LNCaP clone FGC (cell line): ENCODE measurements around the gene PACRG.

Experiments
- DNase-seq: peaks from one replicate; pipeline ENCODE4 v3.0.0-alpha.2; 2011; ENCODE audit warnings: low read depth
- H3K4me3 ChIP-seq: 2 replicates; pipeline ENCODE4 v1.5.1; 2011; ENCODE audit warnings: mild to moderate bottlenecking, low read depth, low read length, control low read depth
- CTCF ChIP-seq: IDR thresholded peaks from 2 replicates; pipeline ENCODE4 v1.5.1; 2012; ENCODE audit warnings: mild to moderate bottlenecking; ENCODE audit not compliant: control insufficient read depth, insufficient read depth; ENCODE audit errors: extremely low read depth

Gene PACRG

GRCh38 chr6:162854228-162854627 is 126.5 kb downstream of the PACRG start:
- no peak for TF ChIP-seq CTCF
- DNase-seq: peak; percentile 55
- H3K4me3 ChIP-seq: no peak overlapping the region

- H3K4me3 ChIP-seq: no peak overlapping the region
- no peak for DNase-seq
- TF ChIP-seq CTCF: no peak
Observed at GRCh38 chr6:162854734-162855191, 127.0 kb downstream of the PACRG start.

- peak; percentile 80 for TF ChIP-seq CTCF
- H3K4me3 ChIP-seq: no peak overlapping the region
- peak; percentile 45 for DNase-seq
Observed at GRCh38 chr6:162856885-162857284, 129.1 kb downstream of the PACRG start.

- no peak for DNase-seq
Observed at GRCh38 chr6:162857326-162857725, 129.6 kb downstream of the PACRG start.

GRCh38 chr6:162862462-162862861 is 134.7 kb downstream of the PACRG start:
- no peak for TF ChIP-seq CTCF
- no peak overlapping the region for H3K4me3 ChIP-seq
- DNase-seq: peak; percentile 15

More at GRCh38 chr6:162857326-162857725, 129.6 kb downstream of the PACRG start:
- no peak overlapping the region for H3K4me3 ChIP-seq
- no peak for TF ChIP-seq CTCF

GRCh38 chr6:162862941-162863340 is 135.2 kb downstream of the PACRG start:
- no peak for DNase-seq
- no peak overlapping the region for H3K4me3 ChIP-seq
- no peak for TF ChIP-seq CTCF

- no peak for TF ChIP-seq CTCF
- DNase-seq: no peak
- H3K4me3 ChIP-seq: no peak overlapping the region
Observed at GRCh38 chr6:162863821-162864220, 136.0 kb downstream of the PACRG start.
